Astrocyte of the spinal cord (primary cell): Measurements from ENCODE around the gene PCDHGB7.
"Not testable (repeated sequence)": the region's sequence is repeated elsewhere in the genome, so short reads cannot be mapped to it uniquely, and the experiment has no call there.

Experiments used
- DNase-seq: peaks from one replicate; pipeline ENCODE4 v3.0.0; 2011; ENCODE audit warnings: low read depth, low spot score
- H3K4me3 ChIP-seq: 2 replicates; pipeline ENCODE4 v1.5.1; 2011; ENCODE audit warnings: low read depth, mild to moderate bottlenecking, low read length, moderate library complexity
- CTCF ChIP-seq: IDR thresholded peaks from 2 replicates; pipeline ENCODE4 v1.5.1; 2012; ENCODE audit warnings: low read depth, mild to moderate bottlenecking, low read length, inconsistent platforms
- in situ Hi-C: cut with HindIII; loops from 2 replicates; pipeline ENCODE4 v1.10.0; 2017; ENCODE audit warnings: low sequenced_read_pairs

The PCDHGB7 gene

GRCh38 chr5:141389153-141390042 lies 28.1 kb upstream of the PCDHGB7 start:
- no peak overlapping the region for H3K4me3 ChIP-seq
- in situ Hi-C loops = no loop called here
- no peak for DNase-seq
- no peak for TF ChIP-seq CTCF

GRCh38 chr5:141392429-141393198 lies 24.9 kb upstream of the PCDHGB7 start, which contains the start of gene PCDHGA8:
PCDHGA8 (plus strand) TSS chr5:141392633; CDS start chr5:141392814, 181 bp downstream.
- DNase-seq = no peak
- H3K4me3 ChIP-seq = no peak within 1 kb of the TSS
- in situ Hi-C loops = no loop called here
- TF ChIP-seq CTCF = peak; percentile 13

- DNase-seq = no peak
- in situ Hi-C loops = no loop called here
- no peak for TF ChIP-seq CTCF
These were observed 24.2 kb upstream of the PCDHGB7 start for GRCh38 chr5:141393267-141393666.

GRCh38 chr5:141394401-141395187 lies 22.9 kb upstream of the PCDHGB7 start:
- H3K4me3 ChIP-seq, DNase-seq, in situ Hi-C loops: not testable (repeated sequence)

More at GRCh38 chr5:141393267-141393666, 24.2 kb upstream of the PCDHGB7 start:
- H3K4me3 ChIP-seq = no peak overlapping the region

- H3K4me3 ChIP-seq = peak within 1 kb of the TSS; percentile 38
- peak; percentile 72 for DNase-seq
- in situ Hi-C loops = not testable (repeated sequence)
- peak; percentile 65 for TF ChIP-seq CTCF
These were observed 19.5 kb upstream of the PCDHGB7 start, which contains the start of gene PCDHGB5 for GRCh38 chr5:141397756-141398551. PCDHGB5 (plus strand) TSS chr5:141397947; CDS start chr5:141398128, 181 bp downstream.

- H3K4me3 ChIP-seq = no peak overlapping the region
- DNase-seq = no peak
- in situ Hi-C loops = no loop called here
- no peak for TF ChIP-seq CTCF
These were observed 18.9 kb upstream of the PCDHGB7 start for GRCh38 chr5:141398608-141399007.
